ENCODE data around the gene SNX24. TPM values are rescaled to one million over a fixed set of nuclear protein-coding genes. Genes with fewer than 3 reads are reported as not detected.

The SNX24 gene
- polyA plus RNA-seq, 3 donors, result 3.5 to 10.6 (median 8.0) TPM

GRCh38 chr5:122882831-122883230, 37.4 kb downstream of the SNX24 start:
- Histone ChIP-seq H2AFZ (ENCODE audit: insufficient read depth, low read depth, low read length, poor library complexity, severe bottlenecking) (no peak overlapping the region), H3K4me2 (replicated peaks; ENCODE audit: extremely low read depth, low read length, poor library complexity, severe bottlenecking) (no peak overlapping the region), H3K27me3 (ENCODE audit: control insufficient read depth in 2 of 2, insufficient read depth in 2 of 2, low read length in 2 of 2) (no peaks in the 10 kb centered on the region), H3K4me3 (replicated peaks in 1 of 3; ENCODE audit: low read depth in 2 of 3, low read length in 3 of 3) (no peak overlapping the region), H3K27ac (ENCODE audit: low read depth in 1 of 2, low read length in 2 of 2) (no peak overlapping the region), H3K9me3 (replicated peaks in 1 of 2; ENCODE audit: control insufficient read depth in 1 of 2, insufficient read depth in 1 of 2, low read length in 2 of 2) (peaks cover 0 to under 1% of the 10 kb centered on the region in 2 donors), H3K79me2 (ENCODE audit: insufficient read depth, low read length) (no peaks in the 10 kb centered on the region), H3K9ac (ENCODE audit: insufficient read depth, low read length, poor library complexity, severe bottlenecking) (no peak overlapping the region), H3K4me1 (ENCODE audit: control insufficient read depth in 1 of 2, insufficient read depth in 2 of 2, low read length in 2 of 2) (peaks cover 4 to 5% of the 10 kb centered on the region in 2 donors), H3K36me3 (replicated peaks in 1 of 2; ENCODE audit: control insufficient read depth in 1 of 2, insufficient read depth in 2 of 2, low read length in 2 of 2) (no peaks in the 10 kb centered on the region), H4K20me1 (ENCODE audit: insufficient read depth, low read length) (no peaks in the 10 kb centered on the region)
- no peak for TF ChIP-seq CTCF (IDR thresholded peaks at IDR 0.05)
- H3K4me1 Mint-ChIP-seq, result peaks cover 8% of the 10 kb centered on the region
- 55% methylated on average over 1 of the region's 3 CpGs for WGBS (ENCODE audit: insufficient coverage)
- H3K27me3 Mint-ChIP-seq (ENCODE audit: low read depth in 3 of 3), result peaks cover 0 to 2% (median 0%) of the 10 kb centered on the region in 3 donors
- no peak for DNase-seq
- peak overlapping the region in 2 of 7 donors; percentile 26 to 41 for H3K27ac Mint-ChIP-seq
- peaks cover 0 to 8% (median 3%) of the 10 kb centered on the region in 7 donors for H3K9me3 Mint-ChIP-seq
- intact Hi-C loops (cut with micrococcal nuclease), result no loop called here
- no peak overlapping the region for H3K4me3 Mint-ChIP-seq
- H3K36me3 Mint-ChIP-seq, result peaks cover 4 to 5% of the 10 kb centered on the region in 2 donors

- TF ChIP-seq CTCF (IDR thresholded peaks at IDR 0.05), result no peak
- no peak overlapping the region for H3K4me3 ChIP-seq (replicated peaks in 1 of 3; ENCODE audit: low read depth in 2 of 3, low read length in 3 of 3)
Measured at GRCh38 chr5:122885045-122885517, 39.7 kb downstream of the SNX24 start.

More at GRCh38 chr5:122885045-122885517, 39.7 kb downstream of the SNX24 start:
- Mint-ChIP-seq H3K36me3 (peaks cover 2 to 4% of the 10 kb centered on the region in 2 donors), H3K4me3 (no peak overlapping the region), H3K27ac (peak overlapping the region in 1 of 7 donors; percentile 23), H3K9me3 (peaks cover 0 to 6% (median 2%) of the 10 kb centered on the region in 7 donors), H3K27me3 (ENCODE audit: low read depth in 3 of 3) (peaks cover 0 to 2% (median 0%) of the 10 kb centered on the region in 3 donors), H3K4me1 (peaks cover 8% of the 10 kb centered on the region)
- no peak overlapping the region for H3K4me2 ChIP-seq (replicated peaks; ENCODE audit: extremely low read depth, low read length, poor library complexity, severe bottlenecking)
- no peaks in the 10 kb centered on the region for H3K27me3 ChIP-seq (ENCODE audit: control insufficient read depth in 2 of 2, insufficient read depth in 2 of 2, low read length in 2 of 2)
- H3K9ac ChIP-seq (ENCODE audit: insufficient read depth, low read length, poor library complexity, severe bottlenecking), result no peak overlapping the region
- intact Hi-C loops (cut with micrococcal nuclease), result no loop called here
- no CpG with 5 or more reads among the region's 1 CpG for WGBS (ENCODE audit: insufficient coverage)
- H3K79me2 ChIP-seq (ENCODE audit: insufficient read depth, low read length), result no peaks in the 10 kb centered on the region
- DNase-seq, result no peak
- no peaks in the 10 kb centered on the region for H3K9me3 ChIP-seq (replicated peaks in 1 of 2; ENCODE audit: control insufficient read depth in 1 of 2, insufficient read depth in 1 of 2, low read length in 2 of 2)
- no peaks in the 10 kb centered on the region for H4K20me1 ChIP-seq (ENCODE audit: insufficient read depth, low read length)
- peaks cover 3% of the 10 kb centered on the region in 2 donors for H3K4me1 ChIP-seq (ENCODE audit: control insufficient read depth in 1 of 2, insufficient read depth in 2 of 2, low read length in 2 of 2)
- H3K36me3 ChIP-seq (replicated peaks in 1 of 2; ENCODE audit: control insufficient read depth in 1 of 2, insufficient read depth in 2 of 2, low read length in 2 of 2), result no peaks in the 10 kb centered on the region
- no peak overlapping the region for H3K27ac ChIP-seq (ENCODE audit: low read depth in 1 of 2, low read length in 2 of 2)
- no peak overlapping the region for H2AFZ ChIP-seq (ENCODE audit: insufficient read depth, low read depth, low read length, poor library complexity, severe bottlenecking)

All from CD14-positive monocyte (primary cell).